ENCODE data around the gene SLC48A1. TPM values are rescaled to one million over a fixed set of nuclear protein-coding genes. Genes with fewer than 3 reads are reported as not detected.
A peak's percentile ranks its signal among the peaks of the same experiment; 100 is the strongest.

Gene SLC48A1
- total and polyA plus RNA-seq, 2 donors (not counting 1 experiment from before 2014, with no cell fraction given), result 9.0 to 18.7 TPM

GRCh38 chr12:47763481-47764346, 9.3 kb upstream of the SLC48A1 start:
- no peak overlapping the region for H3K9ac ChIP-seq (ENCODE audit: insufficient read depth, low read length)
- H3K4me1 ChIP-seq (ENCODE audit: control insufficient read depth, extremely low read depth, insufficient read depth, low read length), result no peaks in the 10 kb centered on the region
- no peak overlapping the region for H2AFZ ChIP-seq (ENCODE audit: low read length)
- no peak overlapping the region for H3K4me2 ChIP-seq (ENCODE audit: extremely low read depth, insufficient read depth, low read length)
- no peaks in the 10 kb centered on the region for H3K36me3 ChIP-seq (ENCODE audit: control insufficient read depth, insufficient read depth, low read length)
- H3K9me3 ChIP-seq (ENCODE audit: control insufficient read depth, insufficient read depth, low read depth, low read length), result no peaks in the 10 kb centered on the region
- H3K27me3 ChIP-seq (ENCODE audit: control insufficient read depth, insufficient read depth, low read length), result no peaks in the 10 kb centered on the region
- no peak overlapping the region for H3K27ac ChIP-seq (ENCODE audit: insufficient read depth, low read length)
- H3K79me2 ChIP-seq (ENCODE audit: control insufficient read depth, insufficient read depth, low read length), result no peaks in the 10 kb centered on the region
- no peaks in the 10 kb centered on the region for H4K20me1 ChIP-seq (ENCODE audit: control insufficient read depth, extremely low read depth, insufficient read depth, low read length)
- no peak for DNase-seq (ENCODE audit: low read depth in 2 of 2)
- TF ChIP-seq EZH2 (IDR thresholded peaks at IDR 0.05; ENCODE audit: low read length, missing control alignments), result no peak
- TF ChIP-seq CTCF (conservative IDR thresholded peaks at IDR 0.05 in 1 of 2, IDR thresholded peaks at IDR 0.05 in 1 of 2; ENCODE audit: low read depth in 1 of 2, low read length in 2 of 2), result no peak
- no peak overlapping the region for H3K4me3 ChIP-seq (replicated peaks in 1 of 4; ENCODE audit: control extremely low read depth in 1 of 4, insufficient read depth in 1 of 4, low read depth in 3 of 4, low read length in 4 of 4)

GRCh38 chr12:47766502-47767215, 6.4 kb upstream of the SLC48A1 start:
- TF ChIP-seq CTCF (conservative IDR thresholded peaks at IDR 0.05 in 1 of 2, IDR thresholded peaks at IDR 0.05 in 1 of 2; ENCODE audit: low read depth in 1 of 2, low read length in 2 of 2), result no peak
- TF ChIP-seq EZH2 (IDR thresholded peaks at IDR 0.05; ENCODE audit: low read length, missing control alignments), result no peak
- H3K4me3 ChIP-seq (replicated peaks in 1 of 4; ENCODE audit: control extremely low read depth in 1 of 4, insufficient read depth in 1 of 4, low read depth in 3 of 4, low read length in 4 of 4), result no peak overlapping the region
- H3K4me1 ChIP-seq (ENCODE audit: control insufficient read depth, extremely low read depth, insufficient read depth, low read length), result no peaks in the 10 kb centered on the region
- no peaks in the 10 kb centered on the region for H3K9me3 ChIP-seq (ENCODE audit: control insufficient read depth, insufficient read depth, low read depth, low read length)
- no peak overlapping the region for H2AFZ ChIP-seq (ENCODE audit: low read length)
- H3K27ac ChIP-seq (ENCODE audit: insufficient read depth, low read length), result no peak overlapping the region
- no peak overlapping the region for H3K4me2 ChIP-seq (ENCODE audit: extremely low read depth, insufficient read depth, low read length)
- H3K79me2 ChIP-seq (ENCODE audit: control insufficient read depth, insufficient read depth, low read length), result no peaks in the 10 kb centered on the region
- no peaks in the 10 kb centered on the region for H3K27me3 ChIP-seq (ENCODE audit: control insufficient read depth, insufficient read depth, low read length)
- DNase-seq (ENCODE audit: low read depth in 2 of 2), result no peak
- no peaks in the 10 kb centered on the region for H4K20me1 ChIP-seq (ENCODE audit: control insufficient read depth, extremely low read depth, insufficient read depth, low read length)
- H3K36me3 ChIP-seq (ENCODE audit: control insufficient read depth, insufficient read depth, low read length), result no peaks in the 10 kb centered on the region
- no peak overlapping the region for H3K9ac ChIP-seq (ENCODE audit: insufficient read depth, low read length)

- H4K20me1 ChIP-seq (ENCODE audit: control insufficient read depth, extremely low read depth, insufficient read depth, low read length), result no peaks in the 10 kb centered on the region
- H3K4me3 ChIP-seq (replicated peaks in 1 of 4; ENCODE audit: control extremely low read depth in 1 of 4, insufficient read depth in 1 of 4, low read depth in 3 of 4, low read length in 4 of 4), result no peak overlapping the region
- no peaks in the 10 kb centered on the region for H3K9me3 ChIP-seq (ENCODE audit: control insufficient read depth, insufficient read depth, low read depth, low read length)
- DNase-seq (ENCODE audit: low read depth in 2 of 2), result peak in 1 of 2 donors; percentile 60
- H3K27ac ChIP-seq (ENCODE audit: insufficient read depth, low read length), result no peak overlapping the region
- no peaks in the 10 kb centered on the region for H3K27me3 ChIP-seq (ENCODE audit: control insufficient read depth, insufficient read depth, low read length)
- H3K4me2 ChIP-seq (ENCODE audit: extremely low read depth, insufficient read depth, low read length), result no peak overlapping the region
- no peak overlapping the region for H2AFZ ChIP-seq (ENCODE audit: low read length)
- H3K9ac ChIP-seq (ENCODE audit: insufficient read depth, low read length), result no peak overlapping the region
- TF ChIP-seq CTCF (conservative IDR thresholded peaks at IDR 0.05 in 1 of 2, IDR thresholded peaks at IDR 0.05 in 1 of 2; ENCODE audit: low read depth in 1 of 2, low read length in 2 of 2), result peak; percentile 37 to 62
- no peak for TF ChIP-seq EZH2 (IDR thresholded peaks at IDR 0.05; ENCODE audit: low read length, missing control alignments)
- no peaks in the 10 kb centered on the region for H3K36me3 ChIP-seq (ENCODE audit: control insufficient read depth, insufficient read depth, low read length)
- H3K79me2 ChIP-seq (ENCODE audit: control insufficient read depth, insufficient read depth, low read length), result no peaks in the 10 kb centered on the region
- no peaks in the 10 kb centered on the region for H3K4me1 ChIP-seq (ENCODE audit: control insufficient read depth, extremely low read depth, insufficient read depth, low read length)
Observed at GRCh38 chr12:47767216-47767724, 5.8 kb upstream of the SLC48A1 start.
